Immature natural killer cell (primary cell): ENCODE results near the gene KLHL3. TPM values are rescaled to one million over a fixed set of nuclear protein-coding genes. Genes with fewer than 3 reads are reported as not detected.
A peak's percentile ranks its signal among the peaks of the same experiment; 100 is the strongest.

Experiments
- DNase-seq, 3 donors: peaks; one replicate each; pipeline ENCODE4 v3.0.0; 2022; ENCODE audit warnings: mixed read lengths in 1 of 3
- H3K27ac Mint-ChIP-seq, 6 donors: one replicate each; pipeline ENCODE4 v1.8.0; 2020; ENCODE audit warnings: mixed read lengths in 6 of 6, mild to moderate bottlenecking in 5 of 6, inconsistent platforms in 4 of 6, moderate library complexity in 3 of 6
- H3K27me3 Mint-ChIP-seq, 3 donors: one replicate each; pipeline ENCODE4 v1.8.0; 2020 to 2021; ENCODE audit warnings: low read depth in 3 of 3, mild to moderate bottlenecking in 3 of 3, mixed read lengths in 3 of 3, moderate library complexity in 3 of 3, inconsistent platforms in 1 of 3
- H3K36me3 Mint-ChIP-seq, 3 donors: one replicate each; pipeline ENCODE4 v1.8.0; 2020; ENCODE audit warnings: mixed read lengths in 3 of 3, inconsistent platforms in 2 of 3, mild to moderate bottlenecking in 2 of 3
- H3K4me1 Mint-ChIP-seq, 2 donors: one replicate each; pipeline ENCODE4 v1.8.0; 2020; ENCODE audit warnings: inconsistent platforms in 2 of 2, mild to moderate bottlenecking in 2 of 2, mixed read lengths in 2 of 2, moderate library complexity in 1 of 2
- H3K4me3 Mint-ChIP-seq, 5 donors: one replicate each; pipeline ENCODE4 v1.8.0; 2020; ENCODE audit warnings: mild to moderate bottlenecking in 5 of 5, mixed read lengths in 5 of 5, inconsistent platforms in 3 of 5, moderate library complexity in 3 of 5
- H3K9me3 Mint-ChIP-seq, 6 donors: one replicate each; pipeline ENCODE4 v1.8.0; 2020; ENCODE audit warnings: mild to moderate bottlenecking in 6 of 6, mixed read lengths in 6 of 6, inconsistent platforms in 4 of 6, moderate library complexity in 3 of 6
- polyA plus RNA-seq, 3 donors: library from polyadenylated mRNA; unstranded; fragments of 300-500 nt; fragmentation: Illumina TruSeq; gene quantifications; one replicate each; pipeline ENCODE4 v1.2.3, GENCODE V29; 2021

KLHL3 gene
- polyA plus RNA-seq, 3 donors from 2014 or later, result 1.2 to 3.4 TPM; not detected in 1

- Mint-ChIP-seq H3K9me3 (no peaks in the 10 kb centered on the region), H3K4me1 (no peaks in the 10 kb centered on the region), H3K27ac (no peak overlapping the region), H3K36me3 (peaks cover 0 to 5% (median 0%) of the 10 kb centered on the region in 3 donors), H3K27me3 (no peaks in the 10 kb centered on the region), H3K4me3 (no peak overlapping the region)
- peak; percentile 39 to 46 (median 41) for DNase-seq
Observed at GRCh38 chr5:137629646-137630045, 106.2 kb downstream of the KLHL3 start.

- H3K4me3 Mint-ChIP-seq, result no peak overlapping the region
- H3K27me3 Mint-ChIP-seq, result no peaks in the 10 kb centered on the region
- no peak for DNase-seq
- H3K4me1 Mint-ChIP-seq, result no peaks in the 10 kb centered on the region
- no peak overlapping the region for H3K27ac Mint-ChIP-seq
- peaks cover 0 to 5% (median 0%) of the 10 kb centered on the region in 3 donors for H3K36me3 Mint-ChIP-seq
- H3K9me3 Mint-ChIP-seq, result no peaks in the 10 kb centered on the region
Observed at GRCh38 chr5:137627706-137628105, 108.2 kb downstream of the KLHL3 start.

- H3K4me1 Mint-ChIP-seq, result no peaks in the 10 kb centered on the region
- no peak overlapping the region for H3K27ac Mint-ChIP-seq
- peaks cover 0 to 3% (median 0%) of the 10 kb centered on the region in 3 donors for H3K36me3 Mint-ChIP-seq
- no peak for DNase-seq
- H3K4me3 Mint-ChIP-seq, result no peak overlapping the region
- no peaks in the 10 kb centered on the region for H3K9me3 Mint-ChIP-seq
- H3K27me3 Mint-ChIP-seq, result no peaks in the 10 kb centered on the region
Observed at GRCh38 chr5:137627293-137627692, 108.6 kb downstream of the KLHL3 start.

- H3K4me1 Mint-ChIP-seq, result no peaks in the 10 kb centered on the region
- H3K36me3 Mint-ChIP-seq, result peaks cover 0 to 8% (median 7%) of the 10 kb centered on the region in 3 donors
- no peak overlapping the region for H3K27ac Mint-ChIP-seq
- no peaks in the 10 kb centered on the region for H3K9me3 Mint-ChIP-seq
- no peak for DNase-seq
- H3K27me3 Mint-ChIP-seq, result no peaks in the 10 kb centered on the region
- no peak overlapping the region for H3K4me3 Mint-ChIP-seq
Observed at GRCh38 chr5:137624786-137625349, 111.0 kb downstream of the KLHL3 start.

GRCh38 chr5:137622850-137623249, 113.0 kb downstream of the KLHL3 start:
- H3K27me3 Mint-ChIP-seq, result no peaks in the 10 kb centered on the region
- H3K9me3 Mint-ChIP-seq, result no peaks in the 10 kb centered on the region
- H3K27ac Mint-ChIP-seq, result no peak overlapping the region
- H3K4me3 Mint-ChIP-seq, result no peak overlapping the region
- no peak for DNase-seq
- H3K36me3 Mint-ChIP-seq, result peaks cover 0 to 13% (median 8%) of the 10 kb centered on the region in 3 donors
- H3K4me1 Mint-ChIP-seq, result no peaks in the 10 kb centered on the region

- no peaks in the 10 kb centered on the region for H3K9me3 Mint-ChIP-seq
- H3K4me3 Mint-ChIP-seq, result no peak overlapping the region
- H3K36me3 Mint-ChIP-seq, result peaks cover 0 to 13% (median 8%) of the 10 kb centered on the region in 3 donors
- no peak for DNase-seq
- peak overlapping the region in 1 of 6 donors; percentile 60 for H3K27ac Mint-ChIP-seq
- no peaks in the 10 kb centered on the region for H3K27me3 Mint-ChIP-seq
- H3K4me1 Mint-ChIP-seq, result no peaks in the 10 kb centered on the region
Observed at GRCh38 chr5:137621861-137622823, 113.7 kb downstream of the KLHL3 start.

GRCh38 chr5:137621306-137621705, 114.6 kb downstream of the KLHL3 start:
- Mint-ChIP-seq H3K27me3 (no peaks in the 10 kb centered on the region), H3K36me3 (peaks cover 0 to 13% (median 8%) of the 10 kb centered on the region in 3 donors), H3K4me3 (no peak overlapping the region), H3K27ac (peak overlapping the region in 1 of 6 donors; percentile 29), H3K4me1 (no peaks in the 10 kb centered on the region), H3K9me3 (no peaks in the 10 kb centered on the region)
- no peak for DNase-seq

GRCh38 chr5:137619191-137619870, 116.6 kb downstream of the KLHL3 start:
- no peak for DNase-seq
- no peak overlapping the region for H3K27ac Mint-ChIP-seq
- peaks cover 0 to 13% (median 8%) of the 10 kb centered on the region in 3 donors for H3K36me3 Mint-ChIP-seq

GRCh38 chr5:137618476-137618875, 117.4 kb downstream of the KLHL3 start:
- H3K9me3 Mint-ChIP-seq, result no peaks in the 10 kb centered on the region
- no peaks in the 10 kb centered on the region for H3K4me1 Mint-ChIP-seq
- H3K27me3 Mint-ChIP-seq, result no peaks in the 10 kb centered on the region
- no peak for DNase-seq
- peaks cover 0 to 13% (median 8%) of the 10 kb centered on the region in 3 donors for H3K36me3 Mint-ChIP-seq
- H3K4me3 Mint-ChIP-seq, result no peak overlapping the region
- no peak overlapping the region for H3K27ac Mint-ChIP-seq

More at GRCh38 chr5:137619191-137619870, 116.6 kb downstream of the KLHL3 start:
- Mint-ChIP-seq H3K4me3 (no peak overlapping the region), H3K27me3 (no peaks in the 10 kb centered on the region), H3K4me1 (no peaks in the 10 kb centered on the region), H3K9me3 (no peaks in the 10 kb centered on the region)

- no peaks in the 10 kb centered on the region for H3K27me3 Mint-ChIP-seq
- no peak for DNase-seq
- peaks cover 0 to 13% (median 8%) of the 10 kb centered on the region in 3 donors for H3K36me3 Mint-ChIP-seq
- no peak overlapping the region for H3K27ac Mint-ChIP-seq
- no peaks in the 10 kb centered on the region for H3K9me3 Mint-ChIP-seq
- no peak overlapping the region for H3K4me3 Mint-ChIP-seq
- H3K4me1 Mint-ChIP-seq, result no peaks in the 10 kb centered on the region
Observed at GRCh38 chr5:137617528-137618205, 118.2 kb downstream of the KLHL3 start.

GRCh38 chr5:137616046-137616445, 119.8 kb downstream of the KLHL3 start:
- no peak overlapping the region for H3K4me3 Mint-ChIP-seq
- peaks cover 0 to 6% (median 2%) of the 10 kb centered on the region in 3 donors for H3K36me3 Mint-ChIP-seq
- no peaks in the 10 kb centered on the region for H3K27me3 Mint-ChIP-seq
- no peak for DNase-seq
- H3K9me3 Mint-ChIP-seq, result no peaks in the 10 kb centered on the region
- H3K27ac Mint-ChIP-seq, result no peak overlapping the region
- no peaks in the 10 kb centered on the region for H3K4me1 Mint-ChIP-seq

GRCh38 chr5:137615171-137615775, 120.6 kb downstream of the KLHL3 start:
- DNase-seq, result no peak
- Mint-ChIP-seq H3K9me3 (no peaks in the 10 kb centered on the region), H3K36me3 (peaks cover 0 to 6% (median 0%) of the 10 kb centered on the region in 3 donors), H3K27ac (no peak overlapping the region), H3K4me1 (no peaks in the 10 kb centered on the region), H3K4me3 (no peak overlapping the region), H3K27me3 (no peaks in the 10 kb centered on the region)
